Activated T-cell treated with anti-CD3 and anti-CD28 coated beads for 1 hour (primary cell): ENCODE measurements around the gene NR2C2.

Source experiments
- DNase-seq: peaks from one replicate; pipeline ENCODE4 v3.0.0-alpha.2; 2020; ENCODE audit warnings: low read depth

NR2C2 gene

DNA sequence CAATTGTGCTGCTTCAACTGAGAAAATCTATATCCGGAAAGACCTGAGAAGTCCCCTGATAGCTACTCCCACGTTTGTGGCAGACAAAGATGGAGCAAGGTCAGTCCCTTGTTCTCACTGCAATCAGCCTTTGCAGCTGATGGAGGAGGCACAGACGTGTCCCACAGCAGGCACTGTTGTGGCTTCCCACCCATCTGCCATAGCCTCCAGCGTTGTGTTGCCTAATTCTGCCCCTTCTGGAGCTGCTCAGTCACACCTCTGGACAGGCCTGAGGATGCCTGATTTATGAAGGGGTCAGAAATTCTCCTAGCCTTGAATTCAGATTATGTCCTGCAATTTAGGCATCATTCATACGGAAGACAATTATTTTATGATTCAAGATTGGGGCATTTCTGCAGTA, 75.9 kb downstream of the NR2C2 start:
- DNase-seq: no peak

DNA sequence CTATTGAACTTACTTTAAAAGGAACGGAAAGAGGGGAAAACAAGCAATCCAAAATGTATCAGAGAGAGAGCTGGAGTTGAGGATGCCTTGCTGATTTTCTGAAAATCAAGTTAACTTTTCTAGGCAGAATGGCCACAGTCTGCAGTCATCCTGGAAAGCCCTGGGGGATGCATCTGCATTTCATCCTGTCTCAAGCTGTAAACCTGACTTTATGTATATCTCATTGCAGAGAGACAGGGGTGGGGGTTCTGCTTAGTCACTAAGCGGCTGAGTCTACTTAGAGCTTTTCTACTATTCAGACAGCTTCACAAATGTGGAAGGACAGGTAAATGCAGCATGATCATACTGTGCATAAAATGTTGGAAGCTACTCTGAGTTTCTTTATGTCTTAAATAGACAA, 76.3 kb downstream of the NR2C2 start:
- no peak for DNase-seq

DNA sequence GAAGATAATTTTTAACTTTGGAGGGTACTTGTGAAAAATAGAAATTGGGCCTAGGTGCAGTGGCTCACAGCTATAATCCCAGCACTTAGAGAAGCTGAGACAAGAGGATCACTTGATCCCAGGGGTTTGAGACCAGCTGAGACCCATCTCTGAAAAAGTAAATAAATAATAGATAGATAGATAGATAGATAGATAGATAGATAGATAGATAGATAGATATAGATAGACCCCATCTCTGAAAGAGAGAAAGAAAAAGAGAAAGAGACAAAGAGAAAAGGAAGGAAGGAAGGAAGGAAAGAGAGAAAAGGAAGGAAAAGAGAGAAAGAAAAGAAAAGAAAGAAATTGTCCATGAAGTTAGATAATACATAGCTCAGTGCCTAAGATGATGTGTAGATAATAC, 82.2 kb downstream of the NR2C2 start:
- no peak for DNase-seq

DNA sequence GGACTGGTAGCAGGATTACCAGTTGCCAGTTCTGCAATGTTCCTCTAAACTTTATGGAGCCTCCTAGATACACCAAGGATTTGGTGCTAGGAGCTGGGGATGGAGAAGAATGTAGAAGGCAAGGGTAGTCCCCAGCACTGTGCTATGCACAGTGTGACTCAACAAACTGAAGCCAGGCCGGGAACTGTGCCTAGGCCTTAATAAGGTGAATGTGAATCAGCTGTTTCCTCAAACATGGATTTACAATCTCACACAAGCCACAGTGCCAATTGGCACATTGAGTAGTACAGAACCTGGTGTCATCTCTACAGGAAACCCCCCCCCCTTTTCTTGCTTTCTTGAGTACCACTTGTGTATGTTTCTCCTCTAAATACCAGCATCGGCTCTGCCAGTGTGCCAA, 85.3 kb downstream of the NR2C2 start:
- no peak for DNase-seq

DNA sequence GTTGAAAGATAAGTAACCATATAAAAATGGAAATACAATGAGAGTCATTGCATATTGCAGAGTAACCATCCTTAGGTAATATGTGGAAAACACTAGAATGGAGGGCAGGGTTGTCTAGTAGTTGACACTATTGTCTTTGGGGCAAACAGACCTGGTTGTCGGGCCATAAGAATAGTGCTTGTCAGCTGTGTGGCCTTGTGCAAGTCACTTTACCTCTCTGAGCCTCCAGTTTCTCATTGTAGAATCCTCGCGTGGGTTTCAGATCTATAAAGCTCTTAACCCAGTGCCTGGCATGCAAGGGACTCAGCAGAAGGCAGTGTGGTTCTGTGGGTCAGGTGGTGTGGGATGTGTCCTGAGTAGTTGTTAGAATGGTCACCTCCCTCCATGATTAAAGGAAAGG, 85.7 kb downstream of the NR2C2 start:
- no peak for DNase-seq

DNA sequence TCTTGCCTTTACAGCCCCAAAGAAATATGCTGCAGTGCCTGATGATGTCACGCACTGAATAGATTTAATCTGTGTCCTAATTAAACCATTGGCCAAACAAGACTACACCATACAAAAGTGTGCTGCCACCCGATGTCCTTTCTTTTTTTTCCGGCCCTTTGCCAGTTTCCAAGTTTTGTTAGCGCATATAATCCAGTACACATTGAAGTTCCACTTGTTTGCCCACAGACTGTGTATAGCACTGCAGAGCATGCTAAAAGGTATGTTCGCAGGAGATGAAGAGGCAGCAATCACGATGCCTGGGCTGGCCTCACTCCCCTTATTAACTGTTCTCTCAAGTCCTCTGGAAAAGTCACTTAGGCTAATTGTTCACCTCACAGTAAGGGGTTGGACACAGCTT, 90.9 kb downstream of the NR2C2 start:
- no peak for DNase-seq

DNA sequence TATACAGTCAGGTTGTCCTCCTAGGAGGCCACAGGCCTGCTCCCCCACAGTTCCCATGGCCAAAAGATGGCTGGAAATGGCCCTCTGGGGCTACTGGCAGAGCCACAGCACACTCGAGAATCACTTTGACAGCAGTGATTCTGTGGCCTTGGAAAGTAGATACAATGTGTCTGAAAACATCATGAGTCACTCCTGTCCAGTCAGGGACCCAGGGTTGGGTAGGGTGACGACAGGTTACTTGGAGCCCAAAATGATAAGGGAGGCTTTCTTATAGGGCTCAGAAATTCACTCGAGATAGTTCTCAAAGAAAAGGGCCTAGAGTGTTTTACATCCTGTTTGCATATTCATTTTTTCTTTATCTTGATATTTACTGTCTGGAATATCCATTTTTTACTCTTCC, 93.5 kb downstream of the NR2C2 start:
- no peak for DNase-seq

DNA sequence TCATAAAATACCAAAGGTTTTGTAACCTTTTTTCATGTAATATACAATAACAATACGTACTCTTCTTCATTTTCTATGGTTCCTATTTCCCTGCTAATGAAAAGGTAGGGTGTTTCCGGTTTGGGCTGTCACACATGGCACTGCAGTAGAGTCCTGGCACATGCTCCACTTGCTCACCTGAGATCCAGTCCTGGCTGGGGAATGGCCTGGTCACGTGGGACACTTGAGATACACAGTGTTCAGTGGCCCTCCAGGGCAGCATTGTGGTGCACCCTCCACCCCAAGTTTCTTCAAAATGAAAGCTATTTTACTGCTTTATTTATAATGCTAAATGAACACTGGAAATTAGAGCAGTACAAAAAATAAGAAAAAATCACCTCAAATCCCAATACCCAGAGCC, 94.6 kb downstream of the NR2C2 start:
- DNase-seq: no peak

DNA sequence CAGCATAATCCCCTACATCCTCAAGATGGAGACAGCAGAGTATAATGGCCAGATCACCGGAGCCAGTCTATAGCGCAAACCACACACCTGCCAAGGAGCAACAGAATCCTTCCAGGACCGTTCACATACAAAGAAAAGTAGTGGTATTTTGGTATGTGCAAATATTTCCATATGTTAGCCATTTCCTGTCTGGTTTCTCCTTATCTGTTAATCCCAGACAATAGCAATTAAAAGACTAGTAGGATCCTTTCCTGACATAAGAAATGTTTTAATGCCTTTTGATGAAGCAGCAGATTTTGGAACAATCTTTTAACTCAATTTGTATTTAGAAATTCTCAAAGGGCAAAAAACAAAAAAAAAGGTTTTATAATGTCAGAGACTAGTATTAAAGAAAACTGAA, 95.6 kb downstream of the NR2C2 start:
- no peak for DNase-seq

DNA sequence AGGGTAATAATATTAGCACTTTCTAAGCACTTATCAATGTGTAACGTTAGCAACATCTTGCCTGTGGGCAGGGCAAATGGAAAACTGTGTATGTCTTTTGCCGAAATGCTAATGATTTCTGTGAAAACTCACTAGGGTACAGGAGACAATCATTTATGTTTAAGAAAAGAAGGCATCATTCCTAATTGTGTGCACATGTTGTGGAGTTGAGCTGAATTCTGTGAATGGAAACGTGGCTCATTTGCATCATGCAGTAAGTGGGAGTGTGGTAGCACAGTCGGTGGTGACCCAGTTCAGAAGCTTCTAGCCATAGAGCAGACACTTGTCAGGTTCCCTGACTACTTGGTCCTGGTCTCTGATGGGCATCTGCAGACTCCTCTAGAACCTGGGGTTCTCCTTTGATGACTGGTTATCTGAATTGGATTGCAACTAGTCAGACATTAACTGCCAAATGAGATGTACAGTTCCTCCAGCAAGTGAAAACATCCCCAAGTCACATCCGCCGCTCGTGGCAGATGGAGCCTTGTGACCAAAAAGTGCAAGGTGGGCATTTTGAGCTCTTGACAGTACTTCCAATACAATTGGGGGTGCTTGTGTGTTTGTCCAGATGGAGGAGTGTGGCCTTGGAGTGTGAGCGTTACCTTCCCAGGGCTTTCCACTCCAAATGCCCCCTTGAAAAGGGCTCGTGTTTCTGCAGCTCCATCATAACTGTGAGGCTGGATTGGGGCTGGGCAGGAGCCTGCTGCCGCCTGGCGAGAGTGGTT, 96.2 kb downstream of the NR2C2 start:
- no peak for DNase-seq

DNA sequence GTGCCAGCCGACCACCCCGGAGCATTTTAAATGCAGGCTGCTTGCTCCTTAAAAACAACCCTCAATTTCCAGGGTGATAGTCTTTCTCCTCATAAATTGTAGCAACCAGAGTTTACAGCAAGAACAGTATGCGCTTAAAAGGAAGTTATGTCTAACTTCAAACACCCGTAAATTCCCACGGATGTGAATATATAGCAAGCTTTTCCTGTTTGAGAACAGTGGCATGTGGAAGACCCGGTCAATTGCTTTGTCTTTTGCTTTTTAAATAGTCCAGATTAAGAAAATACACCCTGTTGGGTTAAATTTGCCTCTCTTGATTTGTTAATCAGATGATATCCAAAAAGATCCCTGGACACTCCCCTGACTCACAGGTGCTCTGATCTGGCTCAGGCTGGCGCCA, 96.9 kb downstream of the NR2C2 start:
- DNase-seq: no peak

DNA sequence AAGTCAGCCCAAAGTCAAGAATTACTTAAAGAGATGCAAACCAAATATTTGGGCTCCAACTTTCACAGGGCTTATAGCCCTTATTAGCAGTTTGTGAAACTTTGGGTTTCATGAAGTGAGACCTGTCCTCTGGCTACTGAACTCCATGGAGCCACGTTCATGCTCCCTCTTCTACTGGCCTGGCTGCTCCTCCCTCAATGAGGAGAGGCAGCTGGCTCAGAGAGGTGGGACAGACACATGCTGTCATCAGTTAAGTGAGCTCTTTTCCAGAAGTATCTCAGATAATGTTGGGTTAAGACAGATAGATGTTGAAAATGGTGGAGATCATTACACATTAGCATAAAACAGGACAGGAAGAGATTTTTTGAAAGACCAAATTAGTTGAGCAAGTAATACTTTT, 98.3 kb downstream of the NR2C2 start:
- DNase-seq: no peak

DNA sequence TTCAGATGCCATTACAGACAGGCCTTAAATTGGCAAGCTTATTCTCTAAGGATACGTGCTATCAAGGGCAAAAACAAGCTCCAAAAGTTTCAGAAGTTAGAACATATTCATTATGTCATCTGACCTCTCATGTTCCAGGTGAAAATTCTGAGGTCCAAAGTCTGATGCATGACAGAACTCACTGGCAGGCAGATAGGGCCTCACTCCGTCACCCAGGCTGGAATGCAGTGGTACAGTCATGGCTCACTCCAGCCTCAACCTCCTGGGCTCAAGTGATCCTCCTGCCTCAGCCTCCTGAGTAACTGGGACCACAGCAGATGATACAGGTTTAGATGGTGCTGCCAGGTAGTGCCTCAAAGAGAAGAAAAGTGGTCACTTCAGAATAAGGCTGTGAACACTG, 102.2 kb downstream of the NR2C2 start:
- DNase-seq: no peak

DNA sequence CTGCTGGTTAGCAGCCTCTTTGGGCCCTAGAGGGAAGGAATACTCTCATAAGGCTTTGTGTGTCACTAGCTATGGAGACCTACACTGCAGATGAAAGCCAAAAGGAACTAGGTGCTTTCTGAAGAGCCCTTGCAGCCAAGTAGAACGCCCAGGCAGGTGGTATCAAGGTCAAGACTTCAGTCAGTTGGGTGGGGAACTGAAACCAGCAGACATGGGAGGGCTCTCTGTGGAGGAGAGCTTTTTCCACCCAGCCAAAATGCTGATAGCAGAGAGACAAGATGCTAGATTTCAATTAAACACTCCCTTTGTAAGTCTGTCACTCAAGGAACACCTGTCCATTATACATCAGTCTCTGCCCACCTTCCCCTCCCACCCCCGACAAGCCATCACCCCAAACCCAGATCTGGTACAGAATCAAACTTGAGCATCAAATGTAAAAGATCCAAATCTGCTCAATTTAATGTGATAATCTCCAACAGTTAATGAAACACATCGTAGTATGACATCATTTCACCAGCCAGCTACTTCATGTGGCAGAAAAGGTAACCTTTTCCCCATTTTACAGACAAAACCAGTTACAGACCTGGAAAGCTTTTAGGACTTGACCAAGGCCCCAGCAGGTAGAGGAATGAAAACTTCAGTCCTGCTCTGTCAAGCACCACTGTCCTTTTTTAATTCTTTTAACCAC, 103.2 kb downstream of the NR2C2 start:
- no peak for DNase-seq

DNA sequence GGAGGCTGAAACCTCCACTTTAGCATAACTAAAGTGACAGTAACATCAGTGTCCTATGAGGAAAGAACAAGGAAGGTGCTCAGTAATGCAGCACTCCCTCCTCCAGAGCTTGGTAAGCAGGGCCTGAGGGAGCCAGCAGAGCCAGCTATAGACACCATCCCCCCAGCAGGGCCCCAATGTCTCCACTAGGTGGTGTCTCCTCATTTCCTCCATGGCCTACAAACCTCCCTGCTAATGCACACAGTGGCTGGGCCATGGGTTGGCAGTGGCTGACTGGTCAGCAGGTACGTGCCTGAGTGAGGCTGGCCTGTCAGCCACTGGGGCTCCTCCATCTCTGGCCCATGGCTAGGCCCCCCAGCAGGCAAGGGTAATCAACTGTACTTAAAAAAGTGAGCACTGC, 104.1 kb downstream of the NR2C2 start:
- peak; percentile 26 for DNase-seq

DNA sequence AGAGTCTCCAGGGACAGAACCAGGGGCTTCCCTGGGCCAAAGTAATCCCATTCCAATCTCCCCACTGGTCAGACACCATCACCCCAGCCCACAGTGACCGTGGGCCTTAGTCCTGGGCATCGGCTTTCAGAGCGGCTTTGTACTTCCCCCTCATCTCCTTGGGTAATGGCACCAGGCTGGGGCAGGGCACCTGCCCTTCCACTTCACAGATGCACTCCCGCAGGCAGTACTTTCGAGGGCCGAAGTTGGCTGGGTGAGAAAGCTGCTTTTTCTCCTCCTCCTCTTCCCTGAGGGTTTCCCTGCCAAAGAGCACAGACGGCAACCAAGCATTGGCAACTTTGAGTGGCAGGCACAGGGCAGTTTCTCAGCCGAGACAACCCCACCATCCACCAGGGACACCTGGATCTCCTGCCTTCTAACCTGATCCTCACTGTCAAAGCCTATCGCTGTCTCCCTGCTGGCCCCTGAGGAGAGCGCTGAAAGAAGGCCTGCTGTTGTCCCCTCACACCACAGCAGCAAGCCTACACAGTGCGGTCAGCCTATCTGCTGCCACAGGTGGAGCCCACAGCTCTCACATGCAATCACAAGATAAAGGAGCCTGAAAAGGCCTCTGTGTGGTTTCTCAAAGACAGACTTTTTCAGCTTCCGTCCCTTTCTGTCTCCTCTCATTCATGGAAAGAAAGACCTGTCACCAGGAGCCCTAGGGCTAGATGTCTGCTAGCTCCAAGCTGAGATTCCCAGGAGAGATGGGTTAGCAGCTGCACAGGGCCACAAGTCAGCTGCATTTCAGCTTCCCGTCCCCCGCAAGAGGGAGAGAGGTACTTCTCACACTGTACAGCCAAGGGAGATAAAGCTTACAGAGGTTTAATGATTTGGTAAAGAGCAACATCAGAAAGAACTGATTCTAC, 105.2 kb downstream of the NR2C2 start:
- DNase-seq: no peak

DNA sequence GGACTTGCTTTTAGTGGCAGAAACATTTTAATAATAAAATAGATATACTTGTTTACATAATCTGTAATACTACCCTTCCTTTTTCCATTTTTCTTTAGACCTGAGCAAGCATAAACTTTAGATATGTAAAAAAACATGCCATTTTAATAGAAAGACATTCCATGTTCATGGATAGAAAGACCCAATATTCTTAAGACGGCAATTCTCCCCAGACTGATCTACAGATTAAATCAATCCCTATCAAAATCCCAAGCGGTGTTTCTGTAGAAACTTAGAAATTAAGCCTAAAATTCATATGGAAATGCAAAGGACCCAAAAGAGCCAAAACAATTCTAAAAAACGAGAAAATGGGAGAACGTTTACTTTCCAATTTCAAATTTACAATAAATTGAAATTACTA, 106.2 kb downstream of the NR2C2 start:
- DNase-seq: no peak

DNA sequence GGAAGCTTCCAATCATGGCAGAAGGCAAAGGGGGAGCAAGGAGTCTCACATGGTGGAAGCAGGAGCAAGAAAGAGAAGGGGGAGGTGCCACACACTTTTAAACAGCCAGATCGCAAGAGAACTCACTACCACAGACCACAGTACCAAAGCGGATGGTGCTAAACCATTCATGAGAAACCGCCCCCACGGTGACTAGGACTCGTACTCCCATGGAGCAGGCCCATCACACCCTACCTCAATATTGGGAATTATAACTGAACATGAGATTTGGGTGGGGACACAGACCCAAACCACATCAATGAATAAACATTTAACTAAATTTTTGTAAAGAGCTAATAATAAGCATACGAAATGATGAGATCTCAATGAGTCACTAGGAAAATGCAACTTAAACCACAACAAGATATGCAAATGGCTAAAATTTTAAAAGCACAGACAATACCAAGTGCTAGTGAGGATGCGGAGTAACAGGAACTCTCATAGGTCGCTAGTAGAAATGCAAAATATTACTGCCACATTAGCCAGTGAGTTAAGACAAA, 107.7 kb downstream of the NR2C2 start:
- DNase-seq: peak; percentile 14

DNA sequence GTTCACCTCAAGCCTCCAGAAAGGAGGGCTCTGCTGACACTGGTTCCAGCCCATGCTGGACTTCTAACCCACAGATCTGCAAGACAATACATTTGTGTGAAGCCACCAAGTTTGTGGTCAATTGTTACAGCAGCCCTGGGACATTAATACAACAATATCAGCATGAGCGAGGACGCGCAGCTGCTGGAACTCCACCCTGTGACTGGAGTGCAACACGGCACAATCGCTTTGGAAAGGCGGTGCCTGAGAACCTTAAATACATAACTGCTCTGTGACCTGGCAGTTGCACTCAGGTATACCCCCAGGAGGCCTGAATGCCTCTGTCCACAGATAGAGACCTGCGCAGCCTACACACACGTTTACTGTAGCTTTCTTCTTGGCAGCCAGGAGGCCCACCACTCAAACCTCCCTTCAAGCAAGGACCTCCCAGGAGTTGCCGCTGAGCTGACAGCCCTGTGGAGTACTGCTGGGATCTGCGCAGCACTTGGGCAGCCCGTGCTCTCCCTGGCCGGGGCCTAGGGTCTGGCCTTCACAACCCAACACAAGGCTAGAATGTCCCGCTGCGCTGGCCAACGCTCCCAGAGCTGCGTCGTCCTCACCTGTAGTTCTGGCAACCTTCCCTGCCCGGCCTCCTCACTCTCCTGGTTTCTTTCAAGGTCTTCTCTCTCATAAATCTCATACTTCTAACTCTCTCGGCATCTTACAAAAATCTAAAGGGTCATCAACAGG, 109.5 kb downstream of the NR2C2 start:
- no peak for DNase-seq

DNA sequence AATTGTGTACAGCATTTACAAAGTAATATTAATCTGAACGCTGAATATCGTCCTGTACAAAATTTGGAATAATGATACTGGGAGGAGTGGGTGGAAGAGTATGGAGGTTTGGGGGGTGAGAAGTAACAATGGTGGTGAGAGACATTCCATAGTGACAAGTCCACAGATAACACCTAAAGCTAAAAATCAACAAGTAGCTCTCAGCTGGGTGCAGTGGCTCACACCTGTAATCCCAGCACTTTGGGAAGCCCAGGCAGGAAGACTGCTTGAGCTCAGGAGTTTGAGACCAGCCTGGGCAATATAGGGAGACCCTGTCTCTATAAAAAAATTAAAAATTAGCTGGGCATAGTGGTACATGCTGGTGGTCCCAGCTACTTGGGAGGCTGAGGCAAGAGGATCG, 112.6 kb downstream of the NR2C2 start:
- no peak for DNase-seq

DNA sequence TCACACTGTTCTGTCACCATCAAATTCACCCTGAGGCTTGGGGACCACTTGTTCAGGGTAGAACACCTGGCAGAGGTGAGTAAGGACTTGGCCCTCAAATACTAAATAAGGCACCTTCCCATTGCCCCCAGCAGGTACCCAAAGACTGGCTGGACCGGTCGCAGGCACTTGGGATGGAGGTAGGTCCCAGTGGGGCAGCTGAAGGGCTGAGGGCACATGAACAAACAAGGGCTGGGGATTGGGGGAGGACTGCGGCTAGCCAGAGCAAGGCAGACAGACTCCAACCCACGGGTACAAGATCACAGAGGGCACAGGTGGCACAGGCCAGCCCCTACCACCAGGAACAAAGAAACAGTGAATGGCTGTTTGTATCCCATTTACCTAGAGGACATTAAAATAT, 115.9 kb downstream of the NR2C2 start:
- no peak for DNase-seq
